ENCODE results near the gene FSD1. TPM values are rescaled to one million over a fixed set of nuclear protein-coding genes. Genes with fewer than 3 reads are reported as not detected.

FSD1 gene
- total and polyA plus RNA-seq, 10 of the 15 experiments (the other 5 are each of a cell fraction or from before 2014, with no cell fraction given) = 0.15 to 5.1 (median 4.0) TPM; not detected in 1

GRCh38 chr19:4338441-4339355 lies 34.3 kb downstream of the FSD1 start, which contains the start of gene STAP2 (continued):
- TF ChIP-seq, protein P1, sequence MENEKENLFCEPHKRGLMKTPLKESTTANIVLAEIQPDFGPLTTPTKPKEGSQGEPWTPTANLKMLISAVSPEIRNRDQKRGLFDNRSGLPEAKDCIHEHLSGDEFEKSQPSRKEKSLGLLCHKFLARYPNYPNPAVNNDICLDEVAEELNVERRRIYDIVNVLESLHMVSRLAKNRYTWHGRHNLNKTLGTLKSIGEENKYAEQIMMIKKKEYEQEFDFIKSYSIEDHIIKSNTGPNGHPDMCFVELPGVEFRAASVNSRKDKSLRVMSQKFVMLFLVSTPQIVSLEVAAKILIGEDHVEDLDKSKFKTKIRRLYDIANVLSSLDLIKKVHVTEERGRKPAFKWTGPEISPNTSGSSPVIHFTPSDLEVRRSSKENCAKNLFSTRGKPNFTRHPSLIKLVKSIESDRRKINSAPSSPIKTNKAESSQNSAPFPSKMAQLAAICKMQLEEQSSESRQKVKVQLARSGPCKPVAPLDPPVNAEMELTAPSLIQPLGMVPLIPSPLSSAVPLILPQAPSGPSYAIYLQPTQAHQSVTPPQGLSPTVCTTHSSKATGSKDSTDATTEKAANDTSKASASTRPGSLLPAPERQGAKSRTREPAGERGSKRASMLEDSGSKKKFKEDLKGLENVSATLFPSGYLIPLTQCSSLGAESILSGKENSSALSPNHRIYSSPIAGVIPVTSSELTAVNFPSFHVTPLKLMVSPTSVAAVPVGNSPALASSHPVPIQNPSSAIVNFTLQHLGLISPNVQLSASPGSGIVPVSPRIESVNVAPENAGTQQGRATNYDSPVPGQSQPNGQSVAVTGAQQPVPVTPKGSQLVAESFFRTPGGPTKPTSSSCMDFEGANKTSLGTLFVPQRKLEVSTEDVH (IDR thresholded peaks at IDR 0.05; ENCODE audit: low read depth, partially characterized antibody) = no peak
- TF ChIP-seq RELB (IDR thresholded peaks at IDR 0.05; ENCODE audit: low read depth) = no peak
- TF ChIP-seq BRCA1 (IDR thresholded peaks at IDR 0.05; ENCODE audit: low read depth, low read length) = no peak
- TF ChIP-seq NFYA (IDR thresholded peaks at IDR 0.05; ENCODE audit: borderline replicate concordance, low read depth, low read length) = no peak
- TF ChIP-seq RCOR1 (conservative IDR thresholded peaks at IDR 0.05; ENCODE audit: low read depth, low read length) = no peak
- no peak for TF ChIP-seq MLLT1 (IDR thresholded peaks at IDR 0.05)
- no peak for TF ChIP-seq GATAD2B (conservative IDR thresholded peaks at IDR 0.05; ENCODE audit: low read depth)
- no peak for TF ChIP-seq NBN (IDR thresholded peaks at IDR 0.05)
- TF ChIP-seq HDAC6 (IDR thresholded peaks at IDR 0.05; ENCODE audit: unreplicated experiment) = no peak
- TF ChIP-seq NR2F1 (conservative IDR thresholded peaks at IDR 0.05) = 0 out of 2 replicates have a peak, but pooled peaks have one; percentile 14
- TF ChIP-seq ZNF217 (IDR thresholded peaks at IDR 0.05) = no peak
- TF ChIP-seq ZBTB40 (IDR thresholded peaks at IDR 0.05; ENCODE audit: borderline replicate concordance) = no peak
- peak; percentile 45; the same call in 1 of the 2 replicates for TF ChIP-seq POLR2A (IDR thresholded peaks at IDR 0.05; ENCODE audit: low read depth, low read length)
- TF ChIP-seq MTA3 (IDR thresholded peaks at IDR 0.05; ENCODE audit: borderline replicate concordance, low read length) = no peak
- TF ChIP-seq HCFC1 (IDR thresholded peaks at IDR 0.05; ENCODE audit: low read length) = no peak
- TF ChIP-seq RB1 (IDR thresholded peaks at IDR 0.05; ENCODE audit: borderline replicate concordance) = no peak
- TF ChIP-seq STAT1 (conservative IDR thresholded peaks at IDR 0.05) = no peak
